HG03457 (cell line): Measurements from ENCODE around the gene PDP2.

Experiments
- ATAC-seq: cut with Tn5 transposase; IDR thresholded peaks from one replicate; pipeline ENCODE4 v1.9.1; 2021; ENCODE audit warnings: moderate number of reproducible peaks; ENCODE audit not compliant: unreplicated experiment

Gene PDP2

GRCh38 chr16:66917741-66918140, 37.4 kb downstream of the PDP2 start:
- ATAC-seq: no peak

GRCh38 chr16:66918355-66918754, 38.0 kb downstream of the PDP2 start:
- no peak for ATAC-seq

GRCh38 chr16:66918803-66919568, 38.7 kb downstream of the PDP2 start, which contains the start of gene CDH16:
Gene CDH16, minus strand, starts transcription at chr16:66918885. Its CDS starts 820 bp downstream, at chr16:66918065.
- no peak for ATAC-seq

DNA sequence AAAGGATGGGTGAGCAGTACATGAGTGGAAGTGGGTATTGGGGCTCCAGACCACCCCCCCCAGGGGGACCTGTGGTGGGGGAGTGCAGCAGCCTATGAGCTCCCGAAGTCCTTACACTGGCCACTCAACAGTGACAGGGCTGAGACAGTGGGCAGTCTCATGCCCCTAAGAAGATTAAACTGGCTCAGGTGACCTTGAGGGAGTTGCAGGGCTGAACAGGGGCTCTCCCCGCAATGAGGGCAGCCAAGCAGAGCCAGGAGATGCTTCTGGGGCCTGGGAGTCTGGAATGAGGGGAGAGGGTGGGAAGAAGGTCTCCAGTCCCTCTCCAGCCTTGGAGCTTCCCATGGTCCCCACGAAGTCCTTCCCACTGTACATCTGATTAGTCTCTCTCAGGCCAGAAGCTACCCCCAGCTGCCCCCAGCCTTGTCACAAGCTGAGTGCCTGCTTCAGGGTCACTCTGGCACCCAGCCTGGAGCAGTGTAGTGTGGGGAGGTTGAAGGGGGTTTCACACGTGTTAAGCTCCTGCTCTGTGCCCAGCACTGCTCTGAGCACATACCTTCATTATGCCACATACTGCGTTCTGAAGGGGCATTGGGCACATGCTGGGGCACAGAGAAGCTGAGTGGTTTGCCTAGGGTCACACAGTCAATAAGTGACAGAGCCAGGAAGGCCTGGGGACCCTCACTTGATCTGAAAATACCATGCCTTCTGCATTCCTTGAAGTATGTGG, 39.4 kb downstream of the PDP2 start:
- no peak for ATAC-seq

GRCh38 chr16:66920299-66920590, 39.9 kb downstream of the PDP2 start:
- no peak for ATAC-seq

- ATAC-seq: no peak
These were observed 40.8 kb downstream of the PDP2 start for GRCh38 chr16:66920924-66921680.

DNA sequence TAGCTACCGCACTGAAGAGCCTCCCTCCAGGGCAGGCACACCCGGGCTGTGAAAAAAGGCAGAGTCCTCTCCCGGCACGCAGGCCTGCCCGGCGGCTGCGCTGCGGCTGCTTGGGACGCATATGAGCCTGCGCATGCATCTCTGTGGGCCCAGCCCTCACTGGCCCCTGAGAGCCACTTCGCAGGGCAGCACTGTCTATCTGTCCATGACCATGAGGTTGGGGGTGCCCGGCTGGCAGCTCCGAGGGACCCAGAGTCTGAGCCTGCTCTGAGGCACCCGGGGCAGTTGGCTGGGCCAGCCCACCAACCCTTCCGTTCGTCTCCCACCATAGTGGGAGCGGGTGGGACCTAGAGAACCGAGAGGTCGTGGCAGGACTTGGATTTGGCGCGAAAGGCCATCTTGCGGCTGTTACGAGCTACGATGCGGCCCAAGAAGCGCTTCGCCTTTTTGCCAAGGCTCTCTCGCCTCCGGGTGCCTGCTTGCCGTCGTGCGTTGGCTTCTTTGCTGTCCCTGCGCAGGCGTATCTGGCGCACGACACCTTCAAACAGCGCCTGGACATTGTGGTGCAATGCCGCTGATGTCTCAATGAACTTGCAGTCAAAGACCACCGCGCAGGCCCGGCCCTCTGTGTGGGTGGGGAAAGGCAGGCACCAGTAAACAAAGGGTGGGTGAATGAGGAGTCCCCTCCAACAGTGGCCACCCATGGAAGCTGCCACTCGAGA, 41.6 kb downstream of the PDP2 start:
- ATAC-seq: no peak

DNA sequence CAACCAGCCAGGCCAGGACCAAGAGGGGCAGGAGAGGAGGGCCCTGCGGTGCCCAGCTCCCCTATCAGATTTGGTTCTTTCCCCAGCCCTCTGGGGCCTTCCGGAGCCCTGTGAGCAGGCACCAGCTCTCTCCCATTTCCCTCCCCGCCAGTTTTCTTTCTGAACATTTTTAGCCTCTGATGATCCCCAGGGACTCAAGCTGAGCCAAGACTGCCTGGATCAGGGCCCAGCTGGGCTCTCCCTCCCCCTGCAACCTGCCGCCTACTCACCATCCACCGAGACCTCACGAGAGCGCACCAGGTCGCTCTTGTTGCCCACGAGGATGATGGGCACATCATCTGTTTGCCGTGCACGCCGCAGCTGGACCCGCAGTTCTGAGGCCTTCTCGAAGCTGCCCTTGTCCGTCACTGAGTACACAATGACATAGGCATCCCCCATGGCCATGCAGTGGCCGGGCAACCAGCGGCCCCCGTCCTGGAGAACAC, 43.0 kb downstream of the PDP2 start:
- ATAC-seq: no peak

DNA sequence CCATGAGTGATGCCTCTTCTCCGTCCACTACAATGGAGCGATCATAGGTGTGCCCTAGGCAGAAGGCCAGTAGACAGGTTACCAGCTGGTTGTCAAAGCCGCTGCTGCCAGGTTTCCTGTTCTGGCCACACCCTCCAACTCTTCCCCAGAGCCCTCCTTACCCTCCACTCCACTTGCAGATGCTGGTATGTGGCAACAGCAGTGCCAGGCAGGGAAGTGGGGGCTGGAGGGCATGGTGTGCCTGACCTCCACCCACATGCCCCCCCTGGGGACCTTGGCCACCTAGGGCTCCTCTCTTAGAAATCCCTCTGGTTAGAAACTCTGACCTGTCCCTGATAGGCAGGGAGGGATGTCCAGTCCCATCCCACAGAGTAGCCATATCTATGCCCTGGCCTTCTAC, 43.6 kb downstream of the PDP2 start:
- ATAC-seq: no peak

- no peak for ATAC-seq
These were observed 44.4 kb downstream of the PDP2 start for GRCh38 chr16:66924527-66925321.

GRCh38 chr16:66925322-66925840, 45.1 kb downstream of the PDP2 start, which contains the start of gene RRAD:
Gene RRAD, minus strand, starts transcription at chr16:66925535. Its CDS starts 356 bp downstream, at chr16:66925179.
- ATAC-seq: no peak

DNA sequence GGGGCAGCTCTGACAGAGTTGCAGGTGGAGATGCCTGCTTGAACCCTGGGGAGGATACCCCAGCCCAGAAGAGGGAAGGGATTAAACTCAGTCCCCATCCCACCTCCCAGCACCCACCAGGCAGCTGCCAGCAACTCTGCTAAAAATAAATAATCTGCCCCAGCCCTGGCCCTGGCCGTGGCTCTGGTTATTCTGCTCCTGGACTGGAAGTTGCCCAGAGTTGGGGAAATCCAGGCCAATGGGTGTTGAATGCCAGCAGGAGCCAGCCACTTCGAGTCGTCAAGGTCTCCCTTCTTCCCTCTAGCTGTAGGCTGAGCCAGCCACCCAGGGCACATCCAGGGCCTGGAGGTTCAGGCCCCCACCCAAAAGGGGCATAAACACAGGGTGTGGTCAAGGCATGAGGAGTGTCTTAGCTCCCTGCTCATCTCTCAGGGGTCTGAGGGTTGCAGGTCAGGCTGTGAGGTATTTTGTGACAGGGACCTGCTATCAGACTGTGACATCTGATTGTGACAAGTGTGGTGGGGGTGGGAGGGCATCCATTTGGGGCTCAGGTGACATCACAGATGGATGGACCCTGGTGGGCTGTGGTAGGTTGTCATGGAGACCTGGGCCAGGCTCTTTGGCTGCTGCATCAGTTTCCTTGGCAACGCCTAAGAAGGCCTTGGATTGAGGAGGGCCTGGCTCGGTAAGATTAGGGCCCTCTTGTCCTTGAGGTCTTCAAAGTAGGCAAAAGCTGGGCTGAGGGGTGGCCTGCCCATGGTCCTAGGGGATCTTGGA, 46.0 kb downstream of the PDP2 start:
- ATAC-seq: no peak

GRCh38 chr16:66926961-66927436, 46.7 kb downstream of the PDP2 start:
- no peak for ATAC-seq

DNA sequence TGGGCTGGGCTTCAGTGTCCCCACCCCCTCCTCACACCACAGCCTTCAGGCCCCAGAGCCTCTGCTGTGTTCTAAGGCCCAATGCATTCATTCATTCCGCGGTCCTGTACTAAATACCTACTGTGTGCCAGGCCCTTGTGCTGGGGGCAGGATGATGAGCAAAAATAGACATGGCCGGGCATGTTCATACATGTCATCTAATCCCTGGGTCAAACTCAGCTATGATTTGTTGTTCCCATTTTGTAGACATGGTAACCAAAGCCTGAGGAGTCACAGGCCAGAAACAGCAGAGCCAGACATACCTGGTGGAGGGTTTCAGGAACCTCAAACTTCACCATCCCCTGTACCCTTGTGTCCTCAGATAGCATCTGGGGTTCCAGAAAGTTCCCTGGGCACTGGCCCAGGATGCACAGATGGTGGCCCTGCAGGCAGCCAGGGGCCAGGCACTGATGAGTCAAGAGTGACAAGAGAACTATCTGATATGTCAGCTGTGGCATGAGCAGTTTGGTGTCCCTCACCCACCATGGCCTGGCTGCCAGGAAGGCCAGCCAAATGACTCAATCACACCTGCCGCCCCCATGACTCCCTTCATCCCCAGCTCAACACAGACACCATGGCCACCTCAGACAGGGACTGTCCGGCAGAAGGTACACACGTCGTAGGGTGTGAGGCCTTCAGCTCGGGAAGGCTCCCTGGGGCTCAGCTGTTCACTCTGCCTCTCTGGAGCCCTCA, 47.8 kb downstream of the PDP2 start:
- ATAC-seq: no peak

GRCh38 chr16:66928702-66929388, 48.5 kb downstream of the PDP2 start:
- ATAC-seq: no peak

GRCh38 chr16:66930189-66930588, 49.9 kb downstream of the PDP2 start:
- ATAC-seq: no peak

- no peak for ATAC-seq
These were observed 51.4 kb downstream of the PDP2 start for GRCh38 chr16:66931665-66932064.

GRCh38 chr16:66932076-66932475, 51.8 kb downstream of the PDP2 start:
- ATAC-seq: no peak
